BLaER1 (cell line): ENCODE measurements around the gene TPRN.

Source experiments
- H3K27ac ChIP-seq: shearing (Covaris generic); formaldehyde crosslinking; 2 replicates; pipeline ENCODE4 v1.8.1; 2022
- H3K27me3 ChIP-seq: shearing (Covaris generic); formaldehyde crosslinking; 2 replicates; pipeline ENCODE4 v1.8.1; 2022
- H3K36me3 ChIP-seq: shearing (Covaris generic); formaldehyde crosslinking; 2 replicates; pipeline ENCODE4 v1.8.1; 2022
- H3K4me1 ChIP-seq: shearing (Covaris generic); formaldehyde crosslinking; 2 replicates; pipeline ENCODE4 v1.8.1; 2022
- H3K4me2 ChIP-seq: shearing (Covaris generic); formaldehyde crosslinking; 2 replicates; pipeline ENCODE4 v1.8.1; 2022
- H3K4me3 ChIP-seq: shearing (Covaris generic); formaldehyde crosslinking; 2 replicates; pipeline ENCODE4 v1.8.1; 2022
- H3K9ac ChIP-seq: shearing (Covaris generic); formaldehyde crosslinking; 2 replicates; pipeline ENCODE4 v1.8.1; 2022
- H3K9me3 ChIP-seq: shearing (Covaris generic); formaldehyde crosslinking; 2 replicates; pipeline ENCODE4 v1.8.1; 2022
- H4K20me1 ChIP-seq: shearing (Covaris generic); formaldehyde crosslinking; 2 replicates; pipeline ENCODE4 v1.8.1; 2022
- Cebpa-rat ChIP-seq: shearing (Covaris generic); IDR thresholded peaks from 2 replicates; pipeline ENCODE4 v1.8.1; 2022

The TPRN gene

DNA sequence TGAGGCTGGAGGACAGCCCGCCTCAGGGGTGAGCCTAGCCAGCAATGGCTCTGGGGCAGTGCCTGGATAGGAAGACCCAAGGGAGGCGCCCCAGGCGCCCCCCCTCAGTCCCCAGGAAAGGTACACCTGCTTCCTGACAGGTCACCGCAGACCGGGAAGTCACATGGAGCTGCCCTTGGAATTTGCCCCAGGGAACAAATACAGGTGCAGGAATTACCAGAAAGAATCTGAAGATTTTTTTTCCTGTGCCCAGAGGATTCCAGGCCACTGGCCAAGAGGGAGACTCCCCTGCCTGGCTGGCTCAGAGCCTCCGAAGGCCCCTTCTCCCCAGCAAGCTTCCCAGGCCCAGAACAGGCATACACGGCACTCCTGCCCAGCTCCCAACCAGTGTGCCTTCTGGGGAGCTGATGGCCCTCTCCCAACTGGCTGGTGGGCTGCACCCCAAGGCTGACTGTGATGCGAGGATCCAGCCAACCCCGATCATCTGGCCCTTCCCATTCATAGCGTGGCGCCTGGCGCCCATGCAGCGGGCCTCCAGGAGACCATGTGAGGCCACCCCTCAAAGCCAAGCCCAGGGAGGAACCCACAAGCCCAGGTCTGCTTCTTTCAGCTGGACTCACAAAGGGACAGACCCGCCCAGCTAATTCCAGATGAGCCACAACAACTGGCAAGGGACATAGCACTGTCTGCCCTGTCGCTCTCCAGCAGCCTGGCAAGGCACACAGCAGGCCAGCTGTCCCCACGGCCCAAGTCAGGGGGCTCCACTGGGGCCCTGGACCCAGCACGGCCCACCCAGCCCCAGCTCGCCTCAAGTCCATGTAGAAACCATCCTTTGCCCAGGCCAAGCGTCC, 2.3 kb downstream of the TPRN start:
- H3K4me3 ChIP-seq: peak overlapping the region; percentile 17; the same call in 1 of the 2 replicates
- peaks cover 84% of the 10 kb centered on the region for H4K20me1 ChIP-seq
- H3K27ac ChIP-seq: 0 out of 2 replicates have a peak overlapping the region, but pooled peaks have one; percentile 22
- peak overlapping the region; percentile 100 for H3K4me2 ChIP-seq
- H3K9ac ChIP-seq: peak overlapping the region; percentile 69
- no peaks in the 10 kb centered on the region for H3K9me3 ChIP-seq
- H3K4me1 ChIP-seq: peaks cover 67% of the 10 kb centered on the region
- H3K36me3 ChIP-seq: peaks cover 6% of the 10 kb centered on the region; the same call in 1 of the 2 replicates
- peaks cover 4% of the 10 kb centered on the region; the same call in 1 of the 2 replicates for H3K27me3 ChIP-seq
- TF ChIP-seq Cebpa-rat: no peak

DNA sequence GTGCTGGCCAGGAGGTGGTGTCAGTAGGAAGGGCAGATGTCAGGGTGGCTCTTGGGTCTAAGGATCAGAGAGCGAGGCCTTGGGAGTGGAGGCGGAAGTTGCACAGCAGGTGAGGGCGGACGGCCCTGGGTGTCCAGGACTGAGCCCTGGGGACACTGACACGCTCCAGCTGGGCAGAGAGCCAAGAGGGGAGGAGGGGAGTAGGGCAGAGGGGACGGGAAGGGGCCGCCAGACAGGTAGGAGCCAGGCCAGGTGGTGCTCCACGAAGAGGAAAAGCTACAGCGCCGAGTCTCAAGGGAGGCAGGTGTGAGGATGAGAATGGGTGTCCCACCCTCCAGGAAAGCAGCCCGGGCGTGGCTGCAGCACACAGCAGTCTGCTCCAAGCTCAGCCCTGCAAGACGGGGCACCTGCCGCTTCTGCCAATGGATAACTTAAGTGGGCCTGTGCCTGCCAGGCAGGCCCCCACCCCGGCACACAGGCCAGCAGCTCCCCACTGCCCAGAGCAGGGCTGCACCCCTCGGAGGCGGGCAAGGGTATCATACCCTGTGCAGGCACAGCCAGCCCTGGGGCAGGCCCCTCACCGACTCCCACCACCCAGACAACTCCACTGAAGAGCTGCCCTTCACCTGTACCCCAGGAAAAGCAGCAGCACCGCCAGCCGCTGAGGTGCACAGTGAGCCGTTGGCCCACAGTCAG, 4.9 kb downstream of the TPRN start:
- H3K4me3 ChIP-seq: no peak overlapping the region
- H3K27ac ChIP-seq: peak overlapping the region; percentile 30; the same call in 1 of the 2 replicates
- peaks cover 84% of the 10 kb centered on the region for H4K20me1 ChIP-seq
- peaks cover 4% of the 10 kb centered on the region; the same call in 1 of the 2 replicates for H3K27me3 ChIP-seq
- H3K4me1 ChIP-seq: peaks cover 69% of the 10 kb centered on the region
- no peak overlapping the region for H3K4me2 ChIP-seq
- H3K9ac ChIP-seq: peak overlapping the region; percentile 48; the same call in 1 of the 2 replicates
- H3K9me3 ChIP-seq: no peaks in the 10 kb centered on the region
- peaks cover 32% of the 10 kb centered on the region for H3K36me3 ChIP-seq
- TF ChIP-seq Cebpa-rat: no peak

GRCh38 chr9:137194909-137195308, 5.6 kb downstream of the TPRN start:
- Histone ChIP-seq H4K20me1 (peaks cover 92% of the 10 kb centered on the region), H3K27me3 (peaks cover 4% of the 10 kb centered on the region; the same call in 1 of the 2 replicates), H3K4me1 (peaks cover 77% of the 10 kb centered on the region), H3K4me2 (no peak overlapping the region), H3K9ac (peak overlapping the region; percentile 48), H3K27ac (no peak overlapping the region), H3K4me3 (no peak overlapping the region), H3K9me3 (no peaks in the 10 kb centered on the region), H3K36me3 (peaks cover 39% of the 10 kb centered on the region)
- no peak for TF ChIP-seq Cebpa-rat

GRCh38 chr9:137194388-137194787, 6.2 kb downstream of the TPRN start:
- no peaks in the 10 kb centered on the region for H3K9me3 ChIP-seq
- H3K27ac ChIP-seq: no peak overlapping the region
- peaks cover 2% of the 10 kb centered on the region; the same call in 1 of the 2 replicates for H3K27me3 ChIP-seq
- H3K4me2 ChIP-seq: 0 out of 2 replicates have a peak overlapping the region, but pooled peaks have one; percentile 5
- no peak overlapping the region for H3K4me3 ChIP-seq
- H4K20me1 ChIP-seq: peaks cover 94% of the 10 kb centered on the region
- H3K9ac ChIP-seq: peak overlapping the region; percentile 48
- H3K36me3 ChIP-seq: peaks cover 42% of the 10 kb centered on the region
- peaks cover 78% of the 10 kb centered on the region for H3K4me1 ChIP-seq
- TF ChIP-seq Cebpa-rat: no peak

- Histone ChIP-seq H3K4me1 (peaks cover 74% of the 10 kb centered on the region), H3K9ac (peak overlapping the region; percentile 48), H3K27ac (no peak overlapping the region)
These were observed 6.8 kb downstream of the TPRN start for GRCh38 chr9:137193771-137194170.

DNA sequence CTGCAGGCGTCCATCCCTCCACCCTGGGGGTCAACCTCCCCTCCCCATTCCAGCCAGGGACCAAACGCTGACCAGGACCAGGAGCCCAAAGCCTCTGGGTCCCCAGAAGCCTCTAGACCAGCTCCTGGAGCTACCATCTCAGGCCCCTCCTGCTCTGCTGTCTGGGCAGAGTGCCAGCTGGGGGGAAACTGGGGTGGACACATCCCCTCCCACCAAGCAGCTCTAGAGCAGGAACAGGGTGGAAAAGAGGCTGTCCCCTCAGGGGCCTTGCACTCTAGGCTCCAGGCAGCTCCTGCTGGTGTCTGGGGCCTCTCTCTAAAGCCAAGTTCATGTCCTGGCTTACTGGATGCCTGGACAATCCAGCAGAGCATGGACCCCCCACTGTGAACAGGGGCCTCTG, 7.7 kb downstream of the TPRN start:
- H3K4me3 ChIP-seq: no peak overlapping the region
- 0 out of 2 replicates have a peak overlapping the region, but pooled peaks have one; percentile 100 for H3K4me2 ChIP-seq
- H3K27ac ChIP-seq: peak overlapping the region; percentile 51
- H3K9ac ChIP-seq: peak overlapping the region; percentile 48; the same call in 1 of the 2 replicates
- no peak for TF ChIP-seq Cebpa-rat
- H3K27me3 ChIP-seq: no peaks in the 10 kb centered on the region
- H3K4me1 ChIP-seq: peaks cover 65% of the 10 kb centered on the region
- H3K9me3 ChIP-seq: no peaks in the 10 kb centered on the region
- peaks cover 42% of the 10 kb centered on the region for H3K36me3 ChIP-seq
- peaks cover 89% of the 10 kb centered on the region for H4K20me1 ChIP-seq

More at GRCh38 chr9:137193771-137194170, 6.8 kb downstream of the TPRN start:
- H4K20me1 ChIP-seq: peaks cover 94% of the 10 kb centered on the region
- no peak overlapping the region for H3K4me3 ChIP-seq
- TF ChIP-seq Cebpa-rat: no peak
- peaks cover 42% of the 10 kb centered on the region for H3K36me3 ChIP-seq
- H3K9me3 ChIP-seq: no peaks in the 10 kb centered on the region
- no peaks in the 10 kb centered on the region for H3K27me3 ChIP-seq
- H3K4me2 ChIP-seq: 0 out of 2 replicates have a peak overlapping the region, but pooled peaks have one; percentile 5

DNA sequence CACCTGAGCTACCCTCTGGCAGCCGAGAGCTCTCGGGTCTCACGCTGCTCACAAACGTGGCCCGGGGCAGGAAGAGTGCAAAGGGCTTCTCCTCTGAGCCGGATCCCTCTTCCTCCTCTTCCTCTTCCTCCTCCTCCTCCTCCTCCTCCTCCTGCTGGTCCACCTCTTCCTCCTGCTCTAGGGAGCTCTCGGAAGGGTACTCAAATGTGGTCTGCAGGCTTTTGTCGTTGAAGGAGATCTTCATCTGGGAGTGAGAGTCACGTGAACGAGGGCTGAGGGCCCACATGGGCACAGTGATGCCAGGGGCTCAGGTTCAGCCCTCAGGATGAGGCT, 8.1 kb downstream of the TPRN start:
- H3K4me1 ChIP-seq: peaks cover 65% of the 10 kb centered on the region
- H4K20me1 ChIP-seq: peaks cover 89% of the 10 kb centered on the region
- H3K36me3 ChIP-seq: peaks cover 44% of the 10 kb centered on the region
- H3K9ac ChIP-seq: peak overlapping the region; percentile 85; the same call in 1 of the 2 replicates
- H3K9me3 ChIP-seq: no peaks in the 10 kb centered on the region
- H3K4me3 ChIP-seq: no peak overlapping the region
- H3K27me3 ChIP-seq: no peaks in the 10 kb centered on the region
- no peak for TF ChIP-seq Cebpa-rat
- peak overlapping the region; percentile 100; the same call in 1 of the 2 replicates for H3K4me2 ChIP-seq
- peak overlapping the region; percentile 51; the same call in 1 of the 2 replicates for H3K27ac ChIP-seq

DNA sequence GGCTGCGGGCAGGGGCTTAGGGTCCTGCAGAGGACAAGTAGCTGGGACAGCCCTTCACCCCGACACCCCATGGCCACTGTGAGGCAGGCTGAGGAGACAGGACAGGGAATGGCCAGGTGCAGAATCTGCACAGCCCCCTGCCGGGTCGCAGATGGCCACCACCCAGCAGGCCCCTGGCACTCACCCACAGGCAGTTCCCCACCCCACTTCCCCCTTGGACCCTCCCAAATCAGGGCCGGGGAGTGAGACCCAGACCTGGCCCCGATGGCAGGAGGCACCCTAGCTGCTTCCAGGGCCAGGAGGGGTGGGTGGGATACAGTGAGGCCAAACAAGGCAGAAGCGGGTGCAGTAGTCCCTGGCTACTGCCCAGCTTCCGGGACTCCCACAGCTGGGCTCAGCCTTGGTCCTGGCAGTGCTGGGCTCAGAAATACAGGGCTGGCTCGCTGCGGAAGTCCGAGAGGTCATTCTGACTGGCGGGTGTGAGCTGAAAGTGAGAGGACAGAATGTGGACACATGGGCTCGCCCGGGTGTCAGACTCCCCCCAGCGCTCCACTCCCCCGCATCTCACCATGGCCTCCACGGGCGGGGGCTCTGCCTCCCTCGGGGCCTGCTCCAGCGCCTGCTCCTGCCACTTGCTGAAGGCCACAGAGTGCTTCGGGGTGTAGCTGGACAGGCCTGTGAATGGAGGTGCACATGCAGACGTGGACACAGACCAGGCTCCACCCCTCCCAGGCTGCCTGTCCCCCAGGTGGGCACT, 8.7 kb downstream of the TPRN start:
- no peak for TF ChIP-seq Cebpa-rat
- Histone ChIP-seq H3K9ac (peak overlapping the region; percentile 85), H3K4me1 (peaks cover 66% of the 10 kb centered on the region), H3K4me3 (no peak overlapping the region), H3K27ac (peak overlapping the region; percentile 91), H3K36me3 (peaks cover 49% of the 10 kb centered on the region), H4K20me1 (peaks cover 89% of the 10 kb centered on the region), H3K4me2 (peak overlapping the region; percentile 100), H3K27me3 (no peaks in the 10 kb centered on the region), H3K9me3 (no peaks in the 10 kb centered on the region)

- H3K4me2 ChIP-seq: peak overlapping the region; percentile 100
- H3K27me3 ChIP-seq: no peaks in the 10 kb centered on the region
- peak overlapping the region; percentile 85 for H3K9ac ChIP-seq
- peaks cover 55% of the 10 kb centered on the region for H3K36me3 ChIP-seq
- TF ChIP-seq Cebpa-rat: no peak
- H3K4me1 ChIP-seq: peaks cover 72% of the 10 kb centered on the region
- peak overlapping the region; percentile 91 for H3K27ac ChIP-seq
- no peaks in the 10 kb centered on the region for H3K9me3 ChIP-seq
- H4K20me1 ChIP-seq: peaks cover 89% of the 10 kb centered on the region
- peak overlapping the region; percentile 43; the same call in 1 of the 2 replicates for H3K4me3 ChIP-seq
These were observed 9.3 kb downstream of the TPRN start for GRCh38 chr9:137191245-137191644.
